Muscle layer of duodenum (tissue), 2 donors: Measurements from ENCODE around the gene INPP4A.
A peak's percentile ranks its signal among the peaks of the same experiment; 100 is the strongest.
"Not testable (repeated sequence)": the region's sequence is repeated elsewhere in the genome, so short reads cannot be mapped to it uniquely, and the experiment has no call there.

Source experiments
- H3K27ac ChIP-seq: one replicate; pipeline ENCODE4 v1.7.0; 2013; ENCODE audit warnings: mild to moderate bottlenecking, low read length
- H3K27me3 ChIP-seq: one replicate; pipeline ENCODE4 v1.7.0; 2013; ENCODE audit warnings: low read depth, mild to moderate bottlenecking, control low read depth, low read length
- H3K36me3 ChIP-seq, 2 donors: one replicate each; pipeline ENCODE4 v1.7.0; 2013; ENCODE audit warnings: low read length in 2 of 2, control low read depth in 1 of 2, mild to moderate bottlenecking in 1 of 2; ENCODE audit not compliant: insufficient read depth in 2 of 2, control insufficient read depth in 1 of 2
- H3K4me1 ChIP-seq, 2 donors: one replicate each; pipeline ENCODE4 v1.7.0; 2013; ENCODE audit warnings: low read length in 2 of 2, mild to moderate bottlenecking in 2 of 2, control low read depth in 1 of 2, moderate library complexity in 1 of 2; ENCODE audit not compliant: insufficient read depth in 2 of 2, control insufficient read depth in 1 of 2
- H3K4me3 ChIP-seq, 2 donors: one replicate each; pipeline ENCODE4 v1.7.0; 2013; ENCODE audit warnings: low read length in 2 of 2, low read depth in 1 of 2, mild to moderate bottlenecking in 1 of 2
- H3K9me3 ChIP-seq, 2 donors: one replicate each; pipeline ENCODE4 v1.7.0; 2013; ENCODE audit warnings: low read length in 2 of 2, control low read depth in 1 of 2, mild to moderate bottlenecking in 1 of 2; ENCODE audit not compliant: control insufficient read depth in 1 of 2
- donor health status: healthy.

The INPP4A gene

DNA sequence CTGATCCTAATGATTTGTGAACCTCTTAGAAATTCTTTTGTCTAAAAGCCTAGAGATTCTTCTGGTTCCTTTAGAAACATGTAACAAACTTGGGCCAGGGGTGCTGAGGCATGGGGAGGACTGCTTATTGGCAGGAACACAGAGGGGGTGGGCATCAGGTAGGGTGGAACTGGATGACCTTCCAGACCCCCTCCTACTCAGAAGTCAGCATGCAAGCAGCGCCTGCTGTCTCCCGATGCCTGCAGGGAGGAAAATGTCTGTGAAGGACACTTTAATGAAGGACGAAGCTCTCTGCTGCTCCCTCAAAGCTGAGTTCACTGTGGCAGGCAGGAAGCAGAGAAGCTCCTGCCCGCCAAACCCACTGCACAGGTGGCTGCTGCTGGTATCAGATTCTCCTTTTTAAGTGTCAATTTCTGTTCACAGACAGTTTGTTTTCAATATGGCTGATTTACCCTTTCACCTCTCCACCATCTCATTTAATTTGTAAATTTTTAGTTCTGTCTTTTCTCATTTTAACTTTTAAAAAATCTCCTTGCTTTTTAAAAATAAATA is 144.3 kb downstream of the INPP4A start:
- H3K36me3 ChIP-seq, result peaks cover 4 to 63% of the 10 kb centered on the region in 2 donors
- H3K27ac ChIP-seq, result no peak overlapping the region
- H3K4me3 ChIP-seq, result no peak overlapping the region
- H3K4me1 ChIP-seq, result no peaks in the 10 kb centered on the region
- no peaks in the 10 kb centered on the region for H3K9me3 ChIP-seq
- H3K27me3 ChIP-seq, result no peaks in the 10 kb centered on the region

DNA sequence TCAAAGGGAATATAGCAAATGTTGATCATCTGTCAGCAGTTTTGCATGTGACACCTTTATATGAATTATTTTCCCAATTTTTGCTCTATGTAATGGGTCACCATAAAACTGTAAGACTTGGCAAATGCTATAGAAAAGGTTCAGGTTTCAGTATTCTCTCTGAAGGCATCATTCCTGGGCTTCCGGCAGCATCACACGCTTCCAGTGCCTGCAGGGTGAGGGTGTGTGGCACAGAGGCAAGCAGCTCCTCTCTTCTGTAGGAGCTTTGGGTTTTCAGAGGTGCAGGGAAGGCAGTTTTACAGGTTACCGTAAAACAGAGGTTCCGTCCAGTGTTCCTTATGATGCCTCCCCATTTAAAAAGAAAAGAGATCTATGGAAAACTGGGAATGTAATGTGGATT is 144.8 kb downstream of the INPP4A start:
- Histone ChIP-seq H3K36me3 (peaks cover 4 to 59% of the 10 kb centered on the region in 2 donors), H3K4me1 (no peaks in the 10 kb centered on the region), H3K27ac (no peak overlapping the region), H3K9me3 (no peaks in the 10 kb centered on the region), H3K4me3 (no peak overlapping the region), H3K27me3 (no peaks in the 10 kb centered on the region)

DNA sequence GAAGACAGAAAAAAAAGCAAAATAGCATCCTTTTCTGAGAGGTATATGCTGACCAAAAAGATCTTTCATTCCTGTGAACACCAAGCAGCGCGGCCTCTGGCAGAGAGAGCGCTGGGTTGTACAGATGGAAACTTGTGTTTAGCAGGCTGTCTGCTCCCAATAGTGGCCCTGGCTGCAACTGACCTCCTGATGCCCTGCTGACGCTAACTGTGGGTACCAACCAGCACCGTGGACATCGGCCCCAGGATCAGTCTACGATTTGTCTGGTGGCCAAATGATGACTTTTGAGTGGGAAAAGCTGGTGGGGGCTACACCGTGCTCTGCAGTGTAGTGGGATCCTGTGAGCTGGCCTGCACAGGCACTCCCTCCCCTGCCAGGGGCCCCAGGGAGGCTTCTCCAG is 147.9 kb downstream of the INPP4A start:
- H3K9me3 ChIP-seq, result no peaks in the 10 kb centered on the region
- no peaks in the 10 kb centered on the region for H3K27me3 ChIP-seq
- no peak overlapping the region for H3K27ac ChIP-seq
- H3K4me1 ChIP-seq, result no peaks in the 10 kb centered on the region
- H3K36me3 ChIP-seq, result peaks cover 4 to 40% of the 10 kb centered on the region in 2 donors
- H3K4me3 ChIP-seq, result no peak overlapping the region

DNA sequence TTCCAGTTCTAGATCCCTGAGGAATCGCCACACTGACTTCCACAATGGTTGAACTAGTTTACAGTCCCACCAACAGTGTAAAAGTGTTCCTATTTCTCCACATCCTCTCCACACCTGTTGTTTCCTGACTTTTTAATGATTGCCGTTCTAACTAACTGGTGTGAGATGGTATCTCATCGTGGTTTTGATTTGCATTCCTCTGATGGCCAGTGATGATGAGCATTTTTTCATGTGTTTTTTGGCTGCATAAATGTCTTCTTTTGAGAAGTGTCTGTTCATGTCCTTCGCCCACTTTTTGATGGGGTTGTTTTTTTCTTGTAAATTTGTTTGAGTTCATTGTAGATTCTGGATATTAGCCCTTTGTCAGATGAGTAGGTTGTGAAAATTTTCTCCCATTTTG is 150.0 kb downstream of the INPP4A start:
- H3K4me1 ChIP-seq, result not testable (repeated sequence)
- H3K36me3 ChIP-seq, result peaks cover 9 to 38% of the 10 kb centered on the region in 2 donors

DNA sequence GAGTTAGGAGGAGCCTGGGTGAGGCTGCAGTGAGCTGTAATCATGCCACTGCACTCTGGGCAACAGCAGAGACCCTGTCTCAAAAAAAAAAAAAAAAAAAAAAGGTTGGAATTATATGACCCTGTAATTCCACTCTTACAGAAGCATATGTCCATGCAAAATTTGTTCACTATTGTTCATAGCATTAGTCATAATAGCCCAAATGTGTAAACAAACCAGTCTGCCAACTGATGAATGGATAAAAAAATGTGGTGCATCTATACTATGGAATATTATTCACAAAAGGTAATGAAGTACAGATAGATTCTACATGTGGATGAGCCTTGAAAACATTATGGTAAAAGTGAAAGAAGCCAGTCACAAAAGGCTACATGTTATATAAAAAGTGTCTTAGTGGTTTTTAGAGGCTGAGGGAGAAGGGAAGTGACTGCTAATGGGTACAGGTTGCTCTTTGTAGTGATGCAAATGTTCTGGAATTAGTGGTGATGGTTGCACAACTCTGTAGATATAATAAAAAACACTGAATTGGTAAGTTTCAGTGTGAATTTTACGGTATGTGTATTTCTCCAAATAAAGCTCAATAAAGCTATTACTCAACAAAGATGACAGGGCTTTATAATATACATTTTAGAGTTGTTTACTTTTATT is 154.2 kb downstream of the INPP4A start:
- Histone ChIP-seq H3K9me3 (no peaks in the 10 kb centered on the region), H3K36me3 (peaks cover 20 to 38% of the 10 kb centered on the region in 2 donors), H3K4me1 (peaks cover 0 to 2% of the 10 kb centered on the region in 2 donors), H3K27ac (no peak overlapping the region), H3K4me3 (no peak overlapping the region), H3K27me3 (no peaks in the 10 kb centered on the region)

More for the DNA sequence above, 150.0 kb downstream of the INPP4A start:
- not testable (repeated sequence) for H3K27me3 ChIP-seq, H3K9me3 ChIP-seq, H3K27ac ChIP-seq, H3K4me3 ChIP-seq

DNA sequence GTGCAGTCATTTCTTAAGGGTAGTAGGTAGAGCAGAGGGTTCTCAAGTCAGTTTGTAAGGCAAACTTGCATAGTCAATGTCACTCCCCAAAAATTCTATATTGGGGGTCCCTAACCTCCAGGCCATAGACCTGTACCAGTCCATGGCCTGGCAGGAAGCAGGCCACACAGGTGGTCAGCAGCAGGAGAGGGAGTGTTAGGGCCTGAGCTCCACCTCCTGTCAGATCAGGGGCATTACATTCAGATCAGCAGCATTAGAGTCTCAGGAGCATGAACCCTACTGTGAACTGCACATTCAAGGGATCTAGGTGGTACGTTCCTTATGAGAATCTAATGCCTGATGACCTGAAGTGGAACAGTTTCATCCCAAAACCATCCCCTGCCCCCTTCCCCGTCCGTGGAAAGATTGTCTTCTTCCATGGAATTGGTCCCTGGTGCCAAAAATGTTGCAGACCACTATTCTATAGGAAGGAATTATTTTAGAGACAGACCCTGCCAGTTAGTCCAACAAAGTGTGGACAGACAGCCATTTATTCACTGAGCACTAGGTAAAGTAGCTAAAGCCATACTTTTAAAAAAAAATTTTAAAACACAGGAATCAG is 157.0 kb downstream of the INPP4A start:
- Histone ChIP-seq H3K36me3 (peaks cover 20 to 37% of the 10 kb centered on the region in 2 donors), H3K9me3 (no peaks in the 10 kb centered on the region), H3K27me3 (no peaks in the 10 kb centered on the region), H3K27ac (no peak overlapping the region), H3K4me3 (no peak overlapping the region), H3K4me1 (peaks cover 4 to 15% of the 10 kb centered on the region in 2 donors)

DNA sequence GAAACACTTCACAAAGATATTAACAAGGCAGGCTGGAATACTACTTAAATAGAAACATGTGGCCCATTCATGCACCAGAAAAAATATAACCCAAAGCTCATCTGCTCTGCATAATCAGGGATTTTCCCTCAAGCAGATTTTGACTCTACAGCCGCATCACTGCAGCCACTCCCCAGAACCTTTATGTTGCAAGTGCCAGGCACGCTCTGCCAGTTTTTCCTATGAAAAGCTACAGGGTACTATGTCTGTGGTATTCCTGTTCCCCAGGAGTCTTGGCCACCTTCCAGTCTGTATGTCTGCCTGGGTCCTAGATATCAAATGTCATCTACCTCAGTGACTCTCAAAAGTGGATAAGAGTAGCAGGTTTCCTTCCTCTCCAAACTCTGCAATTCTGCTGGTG is 159.9 kb downstream of the INPP4A start:
- H3K36me3 ChIP-seq, result peaks cover 16 to 40% of the 10 kb centered on the region in 2 donors

GRCh38 chr2:98605076-98605475 is 160.4 kb downstream of the INPP4A start:
- peaks cover 11 to 35% of the 10 kb centered on the region in 2 donors for H3K36me3 ChIP-seq
- H3K4me1 ChIP-seq, result peaks cover 20 to 34% of the 10 kb centered on the region in 2 donors
- H3K27ac ChIP-seq, result no peak overlapping the region
- no peak overlapping the region for H3K4me3 ChIP-seq
- no peaks in the 10 kb centered on the region for H3K27me3 ChIP-seq
- no peaks in the 10 kb centered on the region for H3K9me3 ChIP-seq

More for the DNA sequence above, 159.9 kb downstream of the INPP4A start:
- no peak overlapping the region for H3K4me3 ChIP-seq
- H3K27me3 ChIP-seq, result no peaks in the 10 kb centered on the region
- no peaks in the 10 kb centered on the region for H3K9me3 ChIP-seq
- peaks cover 15 to 29% of the 10 kb centered on the region in 2 donors for H3K4me1 ChIP-seq
- H3K27ac ChIP-seq, result no peak overlapping the region

GRCh38 chr2:98606431-98606830 is 161.8 kb downstream of the INPP4A start:
- no peak overlapping the region for H3K4me3 ChIP-seq
- H3K4me1 ChIP-seq, result peaks cover 28 to 48% of the 10 kb centered on the region in 2 donors
- H3K36me3 ChIP-seq, result peaks cover 8 to 25% of the 10 kb centered on the region in 2 donors
- no peaks in the 10 kb centered on the region for H3K9me3 ChIP-seq
- H3K27ac ChIP-seq, result no peak overlapping the region
- no peaks in the 10 kb centered on the region for H3K27me3 ChIP-seq

DNA sequence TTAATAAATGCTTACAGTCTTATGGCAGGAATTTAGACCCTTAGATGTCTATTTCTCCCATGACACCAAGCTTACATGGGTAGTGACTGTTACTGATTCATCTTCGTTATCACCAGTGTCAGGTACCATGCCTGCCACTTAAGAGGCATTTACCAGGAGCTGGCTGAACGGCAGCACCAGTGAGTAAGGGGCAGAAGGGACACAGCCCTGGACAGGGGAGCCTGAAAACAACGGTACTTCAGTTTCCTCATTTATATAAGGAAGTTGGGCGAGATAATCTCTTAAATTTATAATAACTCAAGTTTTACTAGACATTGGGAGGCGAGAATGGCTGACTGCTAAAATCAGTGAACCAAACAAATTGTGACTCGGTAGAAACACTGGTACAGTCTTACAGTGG is 162.4 kb downstream of the INPP4A start:
- peak overlapping the region; percentile 96 for H3K27ac ChIP-seq
- peaks cover 28 to 51% of the 10 kb centered on the region in 2 donors for H3K4me1 ChIP-seq
- no peaks in the 10 kb centered on the region for H3K9me3 ChIP-seq
- H3K36me3 ChIP-seq, result peaks cover 1 to 21% of the 10 kb centered on the region in 2 donors
- H3K27me3 ChIP-seq, result no peaks in the 10 kb centered on the region
- peak overlapping the region; percentile 97 for H3K4me3 ChIP-seq

DNA sequence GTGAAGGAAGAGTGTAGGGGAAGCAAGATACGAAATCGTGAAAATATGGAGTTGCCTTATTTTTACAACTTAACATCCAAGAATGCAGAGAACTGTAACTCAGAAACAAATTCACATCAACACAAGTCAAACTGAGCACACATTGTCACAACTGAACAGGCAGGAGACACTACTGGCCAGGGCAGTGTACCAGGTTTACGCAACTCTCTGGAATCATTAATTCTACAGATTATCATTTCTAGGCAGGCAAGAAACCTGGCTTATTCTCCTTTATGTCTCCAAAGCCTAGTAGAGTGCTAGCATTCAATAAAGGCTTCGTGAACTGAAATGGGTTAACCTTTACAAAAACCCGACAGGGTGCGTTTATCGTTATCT is 163.1 kb downstream of the INPP4A start:
- Histone ChIP-seq H3K27ac (peak overlapping the region; percentile 96), H3K4me3 (peak overlapping the region; percentile 97), H3K36me3 (peaks cover 2 to 25% of the 10 kb centered on the region in 2 donors), H3K4me1 (peaks cover 28 to 53% of the 10 kb centered on the region in 2 donors), H3K27me3 (no peaks in the 10 kb centered on the region), H3K9me3 (no peaks in the 10 kb centered on the region)
